Activated CD4-positive, alpha-beta T cell treated with anti-CD3 and anti-CD28 coated beads for 36 hours (primary cell): ENCODE data around the gene TYMP. TPM values are rescaled to one million over a fixed set of nuclear protein-coding genes. Genes with fewer than 3 reads are reported as not detected.

Experiments
- ATAC-seq: fragments of 200-7000 bp; cut with Tn5 transposase; one replicate; pipeline ENCODE4 v1.10.0; 2021; ENCODE audit warnings: mild to moderate bottlenecking, moderate library complexity
- CTCF ChIA-PET: fragments of 350-600 bp; sonication (Branson Sonifier 250); formaldehyde crosslinking; loops from one replicate; lab custom pipeline; 2021; ENCODE audit warnings: antibody characterized with exemption; lab: Charles Lee
- POLR2A ChIA-PET: fragments of 350-600 bp; sonication (Branson Sonifier 250); formaldehyde crosslinking; loops from one replicate; lab custom pipeline; 2021; ENCODE audit warnings: antibody characterized with exemption, inconsistent platforms; lab: Charles Lee
- DNase-seq: peaks from one replicate; pipeline ENCODE4 v3.0.0-alpha.2; 2020
- H3K27ac Mint-ChIP-seq: one replicate; pipeline ENCODE4 v1.8.0; 2021; ENCODE audit warnings: mixed read lengths
- H3K27me3 Mint-ChIP-seq: one replicate; pipeline ENCODE4 v1.8.0; 2021; ENCODE audit warnings: mixed read lengths
- H3K36me3 Mint-ChIP-seq: one replicate; pipeline ENCODE4 v1.8.0; 2021; ENCODE audit warnings: low read depth, mixed read lengths
- H3K4me1 Mint-ChIP-seq: one replicate; pipeline ENCODE4 v1.8.0; 2021; ENCODE audit warnings: mixed read lengths
- H3K4me3 Mint-ChIP-seq: one replicate; pipeline ENCODE4 v1.8.0; 2021; ENCODE audit warnings: mild to moderate bottlenecking, moderate library complexity, mixed read lengths
- H3K9me3 Mint-ChIP-seq: one replicate; pipeline ENCODE4 v1.8.0; 2021; ENCODE audit warnings: low read depth, mixed read lengths
- intact Hi-C, 2 experiments: fragments of 100-400 bp; cut with DNase I in 1 of 2; cut with micrococcal nuclease in 1 of 2; formaldehyde crosslinking; loops; one replicate each; pipeline versions ENCODE4 v1.14.2 to v1.15.1; 2022 to 2024; cut with DNase I, micrococcal nuclease
- total RNA-seq, 2 experiments: library from RNA; stranded (reverse); gene quantifications; one replicate each; pipeline ENCODE4 v1.2.3, GENCODE V29; 2021

The TYMP gene
- total RNA-seq, 2 experiments from 2014 or later = 26.9 to 44.3 TPM

- intact Hi-C loops = no loop called here
- H3K4me1 Mint-ChIP-seq = peaks cover 17% of the 10 kb centered on the region
- H3K27ac Mint-ChIP-seq = no peak overlapping the region
- no peaks in the 10 kb centered on the region for H3K9me3 Mint-ChIP-seq
- ChIA-PET CTCF (no interaction called here), POLR2A (interaction anchor here (1.3 kb wide), 1 partner anchor 8 kb away, joined by 5 read pairs; the partner anchor contains the start of gene SCO2)
- H3K36me3 Mint-ChIP-seq = peaks cover 39% of the 10 kb centered on the region
- no peak overlapping the region for H3K4me3 Mint-ChIP-seq
- no peak for DNase-seq
- no peaks in the 10 kb centered on the region for H3K27me3 Mint-ChIP-seq
- no peak for ATAC-seq
Measured at GRCh38 chr22:50517495-50518260, 12.1 kb downstream of the TYMP start.

DNA sequence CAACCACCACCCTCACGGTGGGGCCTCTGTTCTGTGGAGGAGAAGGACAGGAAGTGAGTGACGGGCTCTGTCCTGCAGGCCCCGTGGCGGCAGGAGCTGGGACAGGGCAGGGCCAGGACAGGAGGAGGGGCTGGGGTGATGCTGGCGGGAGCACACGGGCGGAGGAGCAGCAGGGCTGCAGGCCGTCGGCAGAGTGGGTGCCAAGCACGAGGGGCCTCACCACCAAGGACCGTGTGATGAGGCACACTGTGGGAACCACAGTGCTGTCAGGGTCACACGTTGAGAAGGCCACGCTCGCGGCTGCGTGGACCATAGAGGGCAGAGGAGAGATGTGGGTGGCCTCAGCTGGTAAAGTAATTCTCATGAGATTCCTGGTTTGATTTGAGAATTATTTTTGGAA lies 12.9 kb downstream of the TYMP start:
- H3K27ac Mint-ChIP-seq = no peak overlapping the region
- DNase-seq (no peak), ATAC-seq (no peak)
- POLR2A ChIA-PET = interaction anchor here (1.3 kb wide), 1 partner anchor 9 kb away, joined by 5 read pairs; the partner anchor contains the start of gene SCO2
- H3K4me1 Mint-ChIP-seq = peaks cover 24% of the 10 kb centered on the region
- intact Hi-C loops = no loop called here
- H3K4me3 Mint-ChIP-seq = no peak overlapping the region
- H3K27me3 Mint-ChIP-seq = no peaks in the 10 kb centered on the region
- no peaks in the 10 kb centered on the region for H3K9me3 Mint-ChIP-seq
- H3K36me3 Mint-ChIP-seq = peaks cover 45% of the 10 kb centered on the region
- CTCF ChIA-PET = no interaction called here

GRCh38 chr22:50516068-50516467 lies 13.7 kb downstream of the TYMP start:
- H3K27me3 Mint-ChIP-seq = no peaks in the 10 kb centered on the region
- no peak for DNase-seq
- intact Hi-C loops = no loop called here
- no peak overlapping the region for H3K27ac Mint-ChIP-seq
- ATAC-seq = no peak
- peaks cover 46% of the 10 kb centered on the region for H3K36me3 Mint-ChIP-seq
- H3K9me3 Mint-ChIP-seq = no peaks in the 10 kb centered on the region
- H3K4me3 Mint-ChIP-seq = no peak overlapping the region
- ChIA-PET POLR2A (interaction anchor here (3.2 kb wide), 1 partner anchor 9 kb away, joined by 10 read pairs; the partner anchor contains the start of gene SCO2), CTCF (interaction anchor here (1.3 to 1.4 kb wide), 2 partner anchors 9 to 14 kb away, joined by 4 to 8 read pairs; partner anchors contain the start of gene SCO2)
- peaks cover 24% of the 10 kb centered on the region for H3K4me1 Mint-ChIP-seq

DNA sequence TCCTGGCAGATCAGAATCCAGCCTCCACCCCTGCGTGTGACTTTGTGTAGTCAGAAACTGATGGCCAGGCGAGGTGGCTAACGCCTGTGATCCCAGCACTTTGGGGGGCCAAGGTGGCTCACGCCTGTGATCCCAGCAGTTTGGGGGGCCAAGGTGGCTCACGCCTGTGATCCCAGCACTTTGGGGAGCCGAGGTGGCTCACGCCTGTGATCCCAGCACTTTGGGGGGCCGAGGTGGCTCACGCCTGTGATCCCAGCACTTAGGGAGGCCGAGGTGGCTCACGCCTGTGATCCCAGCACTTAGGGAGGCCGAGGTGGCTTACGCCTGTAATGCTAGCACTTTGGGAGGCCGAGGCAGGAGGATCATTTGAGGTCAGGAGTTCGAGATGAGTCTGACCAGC lies 16.6 kb downstream of the TYMP start:
- Mint-ChIP-seq H3K27ac (no peak overlapping the region), H3K4me1 (peaks cover 38% of the 10 kb centered on the region), H3K36me3 (peaks cover 50% of the 10 kb centered on the region), H3K9me3 (no peaks in the 10 kb centered on the region), H3K27me3 (no peaks in the 10 kb centered on the region), H3K4me3 (no peak overlapping the region)
- ChIA-PET CTCF (interaction anchor here (1.3 to 1.6 kb wide), 2 partner anchors 13 to 53 kb away, joined by 5 to 12 read pairs; partner anchors contain the start of gene SCO2), POLR2A (interaction anchor here (3.2 kb wide), 1 partner anchor 12 kb away, joined by 10 read pairs; the partner anchor contains the start of gene SCO2)
- DNase-seq = no peak
- no peak for ATAC-seq
- intact Hi-C loops = no loop called here

DNA sequence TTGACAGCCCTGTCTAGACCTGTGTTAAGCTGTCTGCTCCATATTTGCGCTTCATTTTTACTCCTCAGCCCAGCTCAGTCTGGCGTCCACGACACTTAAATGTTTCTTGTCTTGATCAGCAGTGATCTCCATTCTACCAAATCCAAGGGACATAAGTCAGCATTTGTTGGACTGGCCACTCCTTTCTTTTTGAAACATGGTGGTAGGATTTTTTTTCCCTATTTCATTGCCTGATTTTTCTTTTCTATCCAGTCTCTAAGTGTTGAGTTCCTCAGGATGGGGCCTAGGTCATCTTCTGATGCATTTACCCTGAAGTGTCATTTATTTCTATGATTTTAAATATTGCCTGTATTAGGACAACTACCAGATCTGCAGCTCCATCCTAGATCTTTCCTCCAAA lies 20.9 kb downstream of the TYMP start:
- no peak for ATAC-seq
- Mint-ChIP-seq H3K9me3 (no peaks in the 10 kb centered on the region), H3K4me3 (peak overlapping the region; percentile 85), H3K27me3 (no peaks in the 10 kb centered on the region), H3K4me1 (peaks cover 27% of the 10 kb centered on the region), H3K27ac (peak overlapping the region; percentile 95), H3K36me3 (peaks cover 30% of the 10 kb centered on the region)
- no peak for DNase-seq
- ChIA-PET POLR2A (interaction anchor here (1.5 to 3.6 kb wide), 5 partner anchors 10 to 30 kb away, joined by 7 to 65 read pairs (median 9); partner anchors contain the start of gene SCO2), CTCF (interaction anchor here (0.6 to 5.7 kb wide), 11 partner anchors 11 to 263 kb away, joined by 3 to 76 read pairs (median 4); partner anchors contain the start of genes KLHDC7B, SCO2 and SYCE3)
- intact Hi-C loops = loop anchor here (1.0 to 10.0 kb wide), 16 partner anchors 16 to 656 kb away; partner anchors contain the start of genes CHKB (in 2 of the 2), SCO2 (in 2 of the 2), TUBGCP6 (in 2 of the 2) and ARSA (in 1 of the 2)

- peak; percentile 99 for DNase-seq
- H3K4me3 Mint-ChIP-seq = peak within 1 kb of the TSS; percentile 91
- no peaks in the 10 kb centered on the region for H3K9me3 Mint-ChIP-seq
- intact Hi-C loops = loop anchor here (1.0 to 10.0 kb wide), 19 partner anchors 17 to 655 kb away; partner anchors contain the start of genes CHKB (in 2 of the 2), SCO2 (in 2 of the 2), TUBGCP6 (in 2 of the 2) and ADM2 (in 1 of the 2)
- POLR2A ChIA-PET = interaction anchor here (0.6 to 3.6 kb wide), 10 partner anchors 10 to 118 kb away, joined by 3 to 65 read pairs (median 8); partner anchors contain the start of genes CHKB and SCO2
- H3K36me3 Mint-ChIP-seq = peaks cover 26% of the 10 kb centered on the region
- peaks cover 23% of the 10 kb centered on the region for H3K4me1 Mint-ChIP-seq
- peak; percentile 79 for ATAC-seq
- H3K27me3 Mint-ChIP-seq = no peaks in the 10 kb centered on the region
- peak within 1 kb of the TSS; percentile 95 for H3K27ac Mint-ChIP-seq
- CTCF ChIA-PET = interaction anchor here (0.6 to 5.7 kb wide), 17 partner anchors 10 to 262 kb away, joined by 3 to 76 read pairs (median 4); partner anchors contain the start of genes CHKB, KLHDC7B, SCO2 and SYCE3
Measured at GRCh38 chr22:50507991-50508884, 21.6 kb downstream of the TYMP start, which contains the start of gene NCAPH2. TSS of gene NCAPH2 (plus strand) at chr22:50508224. CDS start at chr22:50508338, 114 bp downstream.

GRCh38 chr22:50507421-50507990 lies 22.3 kb downstream of the TYMP start, which contains the start of gene LMF2:
TSS of gene LMF2 (minus strand) at chr22:50507702. CDS start at chr22:50507675, 27 bp downstream.
- no peaks in the 10 kb centered on the region for H3K27me3 Mint-ChIP-seq
- H3K4me1 Mint-ChIP-seq = peaks cover 19% of the 10 kb centered on the region
- CTCF ChIA-PET = interaction anchor here (0.6 to 5.7 kb wide), 8 partner anchors 9 to 122 kb away, joined by 3 to 76 read pairs (median 4); partner anchors contain the start of genes CHKB, SCO2 and SYCE3
- intact Hi-C loops = loop anchor here (1.0 to 10.0 kb wide), 5 partner anchors 26 to 263 kb away; partner anchors contain the start of genes ADM2 (in 1 of the 2), SBF1 (in 1 of the 2) and TUBGCP6 (in 1 of the 2)
- peak within 1 kb of the TSS; percentile 95 for H3K27ac Mint-ChIP-seq
- H3K4me3 Mint-ChIP-seq = peak within 1 kb of the TSS; percentile 91
- ATAC-seq = peak; percentile 83
- POLR2A ChIA-PET = interaction anchor here (0.6 to 3.6 kb wide), 10 partner anchors 9 to 119 kb away, joined by 3 to 65 read pairs (median 8); partner anchors contain the start of genes CHKB and SCO2
- H3K36me3 Mint-ChIP-seq = peaks cover 21% of the 10 kb centered on the region
- H3K9me3 Mint-ChIP-seq = no peaks in the 10 kb centered on the region
- peak; percentile 98 for DNase-seq

DNA sequence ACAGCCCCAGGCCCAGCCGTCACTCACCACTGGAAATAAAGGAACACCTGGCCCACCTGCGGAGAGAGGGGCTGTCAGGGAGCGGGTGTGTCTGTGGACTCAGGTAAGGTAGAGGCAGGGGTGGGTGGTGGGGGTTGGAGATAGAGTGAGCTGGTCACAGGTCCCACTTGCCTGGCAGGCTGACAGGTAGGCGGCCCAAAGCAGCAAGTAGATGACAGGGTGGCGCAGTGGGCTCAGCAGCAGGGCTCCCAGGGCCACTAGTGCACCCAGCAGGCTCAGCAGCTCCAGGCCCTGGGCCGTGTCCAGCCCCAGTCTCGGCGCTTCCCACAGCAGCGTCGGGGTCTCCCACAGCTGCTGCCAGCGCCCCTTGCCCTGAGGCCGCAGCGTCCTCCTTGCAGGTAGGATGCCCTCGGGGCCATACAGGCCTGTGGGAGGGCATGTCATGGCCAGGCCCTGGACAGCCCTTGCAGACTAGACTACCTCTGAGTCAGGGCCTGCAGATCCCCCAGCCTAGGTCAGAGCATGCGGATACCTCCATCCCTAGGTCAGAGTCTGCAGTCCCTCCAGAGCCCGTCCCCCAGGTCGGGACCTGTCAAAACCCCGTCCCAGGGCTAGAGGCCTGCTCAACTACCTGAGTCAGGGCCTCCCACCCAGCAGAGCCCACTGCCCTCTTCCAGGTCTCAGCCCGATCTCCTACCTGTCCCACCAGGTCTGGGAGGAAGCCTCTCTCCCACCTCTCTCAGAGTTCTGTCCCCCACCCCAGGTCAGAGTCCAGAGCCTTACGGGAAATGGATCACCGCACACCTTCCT lies 23.0 kb downstream of the TYMP start:
- intact Hi-C loops = loop anchor here (1.0 to 10.0 kb wide), 5 partner anchors 26 to 262 kb away; partner anchors contain the start of genes ADM2 (in 1 of the 2), SBF1 (in 1 of the 2) and TUBGCP6 (in 1 of the 2)
- ChIA-PET POLR2A (interaction anchor here (1.2 kb wide), 1 partner anchor 19 kb away, joined by 3 read pairs; the partner anchor contains the start of gene SCO2), CTCF (interaction anchor here (1.0 to 5.7 kb wide), 2 partner anchors 18 to 37 kb away, joined by 3 to 76 read pairs; partner anchors contain the start of gene SCO2)
- DNase-seq (no peak), ATAC-seq (no peak)
- peaks cover 13% of the 10 kb centered on the region for H3K4me1 Mint-ChIP-seq
- no peaks in the 10 kb centered on the region for H3K9me3 Mint-ChIP-seq
- no peaks in the 10 kb centered on the region for H3K27me3 Mint-ChIP-seq
- H3K27ac Mint-ChIP-seq = peak overlapping the region; percentile 91
- H3K4me3 Mint-ChIP-seq = peak overlapping the region; percentile 91
- H3K36me3 Mint-ChIP-seq = peaks cover 17% of the 10 kb centered on the region
